GM12878 (cell line): Measurements from ENCODE around the gene TIMM21.

ENCODE experiments used
- POLR2AphosphoS5 ChIP-seq: IDR thresholded peaks from 2 replicates; pipeline ENCODE4 v1.6.1; 2011; ENCODE audit warnings: mild to moderate bottlenecking, low read length, inconsistent platforms
- RAD21 ChIP-seq: IDR thresholded peaks from 2 replicates; pipeline ENCODE4 v1.6.1; 2011; ENCODE audit warnings: mild to moderate bottlenecking, low read depth, low read length, moderate library complexity; ENCODE audit not compliant: insufficient read depth
- TF ChIP-seq, protein P1 (sequence below): fragments of 150-350 bp; IDR thresholded peaks from 2 replicates; pipeline ENCODE4 v1.6.1; 2016; ENCODE audit warnings: low read depth, low read length
- TF ChIP-seq, protein P2 (sequence below), 3 experiments: IDR thresholded peaks in 2 of 3; conservative IDR thresholded peaks in 1 of 3; 2 replicates each; pipeline ENCODE4 v1.5.1; 2011; ENCODE audit warnings: low read depth in 3 of 3, low read length in 3 of 3, mild to moderate bottlenecking in 3 of 3, control low read depth in 2 of 3, moderate library complexity in 2 of 3, inconsistent platforms in 1 of 3, mixed read lengths in 1 of 3; ENCODE audit not compliant: control insufficient read depth in 2 of 3, insufficient read depth in 1 of 3; ENCODE audit errors: extremely low read depth in 1 of 3

- TF ChIP-seq, protein P1, sequence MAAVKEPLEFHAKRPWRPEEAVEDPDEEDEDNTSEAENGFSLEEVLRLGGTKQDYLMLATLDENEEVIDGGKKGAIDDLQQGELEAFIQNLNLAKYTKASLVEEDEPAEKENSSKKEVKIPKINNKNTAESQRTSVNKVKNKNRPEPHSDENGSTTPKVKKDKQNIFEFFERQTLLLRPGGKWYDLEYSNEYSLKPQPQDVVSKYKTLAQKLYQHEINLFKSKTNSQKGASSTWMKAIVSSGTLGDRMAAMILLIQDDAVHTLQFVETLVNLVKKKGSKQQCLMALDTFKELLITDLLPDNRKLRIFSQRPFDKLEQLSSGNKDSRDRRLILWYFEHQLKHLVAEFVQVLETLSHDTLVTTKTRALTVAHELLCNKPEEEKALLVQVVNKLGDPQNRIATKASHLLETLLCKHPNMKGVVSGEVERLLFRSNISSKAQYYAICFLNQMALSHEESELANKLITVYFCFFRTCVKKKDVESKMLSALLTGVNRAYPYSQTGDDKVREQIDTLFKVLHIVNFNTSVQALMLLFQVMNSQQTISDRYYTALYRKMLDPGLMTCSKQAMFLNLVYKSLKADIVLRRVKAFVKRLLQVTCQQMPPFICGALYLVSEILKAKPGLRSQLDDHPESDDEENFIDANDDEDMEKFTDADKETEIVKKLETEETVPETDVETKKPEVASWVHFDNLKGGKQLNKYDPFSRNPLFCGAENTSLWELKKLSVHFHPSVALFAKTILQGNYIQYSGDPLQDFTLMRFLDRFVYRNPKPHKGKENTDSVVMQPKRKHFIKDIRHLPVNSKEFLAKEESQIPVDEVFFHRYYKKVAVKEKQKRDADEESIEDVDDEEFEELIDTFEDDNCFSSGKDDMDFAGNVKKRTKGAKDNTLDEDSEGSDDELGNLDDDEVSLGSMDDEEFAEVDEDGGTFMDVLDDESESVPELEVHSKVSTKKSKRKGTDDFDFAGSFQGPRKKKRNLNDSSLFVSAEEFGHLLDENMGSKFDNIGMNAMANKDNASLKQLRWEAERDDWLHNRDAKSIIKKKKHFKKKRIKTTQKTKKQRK = no peak
- TF ChIP-seq, protein P2, sequence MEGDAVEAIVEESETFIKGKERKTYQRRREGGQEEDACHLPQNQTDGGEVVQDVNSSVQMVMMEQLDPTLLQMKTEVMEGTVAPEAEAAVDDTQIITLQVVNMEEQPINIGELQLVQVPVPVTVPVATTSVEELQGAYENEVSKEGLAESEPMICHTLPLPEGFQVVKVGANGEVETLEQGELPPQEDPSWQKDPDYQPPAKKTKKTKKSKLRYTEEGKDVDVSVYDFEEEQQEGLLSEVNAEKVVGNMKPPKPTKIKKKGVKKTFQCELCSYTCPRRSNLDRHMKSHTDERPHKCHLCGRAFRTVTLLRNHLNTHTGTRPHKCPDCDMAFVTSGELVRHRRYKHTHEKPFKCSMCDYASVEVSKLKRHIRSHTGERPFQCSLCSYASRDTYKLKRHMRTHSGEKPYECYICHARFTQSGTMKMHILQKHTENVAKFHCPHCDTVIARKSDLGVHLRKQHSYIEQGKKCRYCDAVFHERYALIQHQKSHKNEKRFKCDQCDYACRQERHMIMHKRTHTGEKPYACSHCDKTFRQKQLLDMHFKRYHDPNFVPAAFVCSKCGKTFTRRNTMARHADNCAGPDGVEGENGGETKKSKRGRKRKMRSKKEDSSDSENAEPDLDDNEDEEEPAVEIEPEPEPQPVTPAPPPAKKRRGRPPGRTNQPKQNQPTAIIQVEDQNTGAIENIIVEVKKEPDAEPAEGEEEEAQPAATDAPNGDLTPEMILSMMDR (IDR thresholded peaks at IDR 0.05 in 2 of 3, conservative IDR thresholded peaks at IDR 0.05 in 1 of 3; ENCODE audit: control insufficient read depth in 2 of 3, extremely low read depth in 1 of 3, insufficient read depth in 1 of 3, low read depth in 3 of 3, low read length in 3 of 3) = no peak
- TF ChIP-seq POLR2AphosphoS5 (no peak), RAD21 (no peak)
Measured at GRCh38 chr18:74154716-74155115, 6.4 kb downstream of the TIMM21 start.
